GM21367 (cell line): Measurements from ENCODE around the gene PCK1.
"Not testable (repeated sequence)": the region's sequence is repeated elsewhere in the genome, so short reads cannot be mapped to it uniquely, and the experiment has no call there.

Experiments
- ATAC-seq: cut with Tn5 transposase; IDR thresholded peaks from one replicate; pipeline ENCODE4 v1.9.1; 2021; ENCODE audit not compliant: unreplicated experiment

PCK1 gene

GRCh38 chr20:57560554-57561355, at the start of gene PCK1:
Gene PCK1, plus strand, starts transcription at chr20:57561110. Its CDS starts 302 bp downstream, at chr20:57561412.
- ATAC-seq = no peak

- not testable (repeated sequence) for ATAC-seq
These were observed 49.2 kb upstream of the PCK1 start for GRCh38 chr20:57511709-57512108.

GRCh38 chr20:57512432-57512831, 48.5 kb upstream of the PCK1 start:
- ATAC-seq = no peak

GRCh38 chr20:57513199-57513598, 47.7 kb upstream of the PCK1 start:
- no peak for ATAC-seq

- ATAC-seq = no peak
These were observed 46.6 kb upstream of the PCK1 start for GRCh38 chr20:57514273-57514751.

GRCh38 chr20:57517904-57518303, 43.0 kb upstream of the PCK1 start:
- ATAC-seq = no peak

- ATAC-seq = no peak
These were observed 38.4 kb upstream of the PCK1 start for GRCh38 chr20:57522380-57523140.

GRCh38 chr20:57523782-57524181, 37.1 kb upstream of the PCK1 start:
- no peak for ATAC-seq

- no peak for ATAC-seq
These were observed 36.3 kb upstream of the PCK1 start, which contains the start of gene CTCFL for GRCh38 chr20:57524511-57525176. Gene CTCFL, minus strand, starts transcription at chr20:57525140. Its CDS starts 935 bp downstream, at chr20:57524205.

GRCh38 chr20:57525328-57526086, 35.4 kb upstream of the PCK1 start:
- no peak for ATAC-seq

- no peak for ATAC-seq
These were observed 34.6 kb upstream of the PCK1 start for GRCh38 chr20:57526087-57526884.

- ATAC-seq = no peak
These were observed 33.9 kb upstream of the PCK1 start for GRCh38 chr20:57526885-57527460.

GRCh38 chr20:57527728-57528127, 33.2 kb upstream of the PCK1 start:
- no peak for ATAC-seq

- no peak for ATAC-seq
These were observed 32.8 kb upstream of the PCK1 start for GRCh38 chr20:57528148-57528547.

- ATAC-seq = no peak
These were observed 31.7 kb upstream of the PCK1 start for GRCh38 chr20:57529160-57529585.

GRCh38 chr20:57529810-57530209, 31.1 kb upstream of the PCK1 start:
- no peak for ATAC-seq

- ATAC-seq = no peak
These were observed 30.5 kb upstream of the PCK1 start for GRCh38 chr20:57530327-57530981.

GRCh38 chr20:57532104-57532503, 28.8 kb upstream of the PCK1 start:
- ATAC-seq = no peak

- no peak for ATAC-seq
These were observed 25.6 kb upstream of the PCK1 start for GRCh38 chr20:57535297-57535696.
